ENCODE results near the gene MATN3.

The MATN3 gene

GRCh38 chr2:19988600-19988999 lies 23.9 kb downstream of the MATN3 start:
- peak overlapping the region; percentile 93 for H3K4me3 ChIP-seq (ENCODE audit: low read length)
- no peak for DNase-seq (ENCODE audit: low read depth)
- no peak for TF ChIP-seq CTCF (conservative IDR thresholded peaks at IDR 0.05; ENCODE audit: low read depth, low read length)

- no peak for TF ChIP-seq CTCF (conservative IDR thresholded peaks at IDR 0.05; ENCODE audit: low read depth, low read length)
- H3K4me3 ChIP-seq (ENCODE audit: low read length): no peak overlapping the region
- DNase-seq (ENCODE audit: low read depth): no peak
Measured at GRCh38 chr2:19987936-19988335, 24.5 kb downstream of the MATN3 start.

- DNase-seq (ENCODE audit: low read depth): no peak
- TF ChIP-seq CTCF (conservative IDR thresholded peaks at IDR 0.05; ENCODE audit: low read depth, low read length): no peak
- no peak overlapping the region for H3K4me3 ChIP-seq (ENCODE audit: low read length)
Measured at GRCh38 chr2:19982268-19982667, 30.2 kb downstream of the MATN3 start.

GRCh38 chr2:19979932-19980331 lies 32.5 kb downstream of the MATN3 start:
- H3K4me3 ChIP-seq (ENCODE audit: low read length): no peak overlapping the region
- TF ChIP-seq CTCF (conservative IDR thresholded peaks at IDR 0.05; ENCODE audit: low read depth, low read length): no peak
- no peak for DNase-seq (ENCODE audit: low read depth)

GRCh38 chr2:19973466-19973865 lies 39.0 kb downstream of the MATN3 start:
- H3K4me3 ChIP-seq (ENCODE audit: low read length): no peak overlapping the region
- DNase-seq (ENCODE audit: low read depth): no peak
- TF ChIP-seq CTCF (conservative IDR thresholded peaks at IDR 0.05; ENCODE audit: low read depth, low read length): no peak

- TF ChIP-seq CTCF (conservative IDR thresholded peaks at IDR 0.05; ENCODE audit: low read depth, low read length): no peak
- peak; percentile 38 for DNase-seq (ENCODE audit: low read depth)
Measured at GRCh38 chr2:19971691-19972090, 40.8 kb downstream of the MATN3 start.

GRCh38 chr2:19963386-19963785 lies 49.1 kb downstream of the MATN3 start:
- no peak for TF ChIP-seq CTCF (conservative IDR thresholded peaks at IDR 0.05; ENCODE audit: low read depth, low read length)
- no peak for DNase-seq (ENCODE audit: low read depth)
- H3K4me3 ChIP-seq (ENCODE audit: low read length): no peak overlapping the region

More at GRCh38 chr2:19971691-19972090, 40.8 kb downstream of the MATN3 start:
- H3K4me3 ChIP-seq (ENCODE audit: low read length): no peak overlapping the region
